Measurements from ENCODE around the gene PREPL. TPM values are rescaled to one million over a fixed set of nuclear protein-coding genes. Genes with fewer than 3 reads are reported as not detected.

PREPL gene
- total and polyA plus RNA-seq, 2 of the 4 experiments (the other 2 are of a cell fraction) = 27.6 to 39.6 TPM

DNA sequence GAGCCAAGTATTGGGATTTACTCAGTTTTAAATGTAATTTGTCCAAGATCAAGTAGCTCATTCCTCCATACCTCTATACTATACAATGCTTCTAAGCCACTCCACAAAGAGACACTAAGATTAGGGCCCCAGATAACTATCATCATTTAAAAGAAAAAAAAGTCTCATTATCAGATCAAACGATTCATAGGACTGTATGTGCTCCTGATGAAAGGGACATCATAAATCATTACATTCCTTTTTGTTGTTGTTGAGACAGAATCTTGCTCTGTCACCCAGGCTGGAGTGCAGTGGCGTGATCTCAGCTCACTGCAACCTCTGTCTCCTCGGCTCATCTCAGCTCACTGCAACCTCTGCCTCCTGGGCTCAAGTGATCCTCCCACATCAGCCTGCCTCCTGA lies 88.2 kb downstream of the PREPL start:
- dilution Hi-C loops (cut with HindIII; ENCODE audit: low sequenced_read_pairs, unreplicated experiment) = no loop called here
- POLR2A ChIA-PET (ENCODE audit: unreplicated experiment) = no interaction called here

More for the DNA sequence above, 88.2 kb downstream of the PREPL start:
- no TSS peak for BruUV-seq (replicated peaks)
- Histone ChIP-seq H3K4me2 (ENCODE audit: low read depth, low read length) (no peak overlapping the region), H3K9me1 (ENCODE audit: insufficient read depth, low read length) (no peaks in the 10 kb centered on the region), H4K5ac (ENCODE audit: low read depth, low read length) (no peak overlapping the region), H4K8ac (ENCODE audit: low read depth in 2 of 2, low read length in 2 of 2) (no peak overlapping the region), H3K9ac (ENCODE audit: low read depth, low read length) (no peak overlapping the region), H3K18ac (ENCODE audit: low read depth, low read length) (no peak overlapping the region), H4K20me1 (ENCODE audit: insufficient read depth, low read length) (no peaks in the 10 kb centered on the region), H3K14ac (replicated peaks; ENCODE audit: low read depth, low read length) (no peak overlapping the region), H3K56ac (ENCODE audit: extremely low read depth, insufficient read depth, low read length) (no peak overlapping the region), H2BK20ac (ENCODE audit: low read depth, low read length) (no peak overlapping the region), H3K4me3 (ENCODE audit: insufficient read depth, low read depth, low read length) (no peak overlapping the region), H2BK120ac (ENCODE audit: low read depth, low read length) (no peak overlapping the region), H3K36me3 (ENCODE audit: control insufficient read depth, insufficient read depth, low read length) (no peaks in the 10 kb centered on the region), H3K27ac (ENCODE audit: insufficient read depth, low read length) (no peak overlapping the region), H3K4ac (ENCODE audit: low read depth, low read length) (no peak overlapping the region), H2BK5ac (ENCODE audit: low read depth, low read length, poor library complexity, severe bottlenecking) (no peak overlapping the region), H3K27me3 (ENCODE audit: control insufficient read depth, insufficient read depth, low read length) (no peaks in the 10 kb centered on the region; the same call in 1 of the 2 replicates), H2AK9ac (replicated peaks; ENCODE audit: low read depth, low read length, poor library complexity) (no peak overlapping the region), H3K4me1 (ENCODE audit: control insufficient read depth, insufficient read depth, low read length) (peaks cover 3% of the 10 kb centered on the region; the same call in 1 of the 2 replicates), H3K23ac (ENCODE audit: low read depth, low read length) (no peak overlapping the region), H2BK15ac (ENCODE audit: low read depth, low read length) (no peak overlapping the region), H2AK5ac (ENCODE audit: low read depth, low read length) (no peak overlapping the region), H3K9me3 (ENCODE audit: control insufficient read depth, insufficient read depth, low read length) (no peaks in the 10 kb centered on the region), H3K79me1 (ENCODE audit: low read depth in 1 of 2, low read length in 2 of 2) (no peaks in the 10 kb centered on the region), H2AFZ (replicated peaks; ENCODE audit: low read length, poor library complexity) (no peak overlapping the region), H4K91ac (ENCODE audit: insufficient read depth, low read depth, low read length) (no peak overlapping the region)
- ATAC-seq (ENCODE audit: low read depth) = 0 out of 2 replicates have a peak, but pooled peaks have one; percentile 10
- no peak for DNase-seq
- in situ Hi-C loops (cut with MboI; ENCODE audit: low sequenced_read_pairs) = no loop called here
- no CpG with 5 or more reads among the region's 3 CpGs for WGBS, 2 experiments (ENCODE audit: extremely low coverage in 2 of 2, insufficient read length in 1 of 2)
- CTCF ChIA-PET = no interaction called here
- TF ChIP-seq FOS (IDR thresholded peaks at IDR 0.05; ENCODE audit: low read depth, low read length) (no peak), MXI1 (IDR thresholded peaks at IDR 0.05; ENCODE audit: borderline replicate concordance, low read depth, low read length) (no peak), CHD1 (IDR thresholded peaks at IDR 0.05; ENCODE audit: low read depth, low read length) (no peak), BHLHE40 (IDR thresholded peaks at IDR 0.05; ENCODE audit: low read depth, low read length) (no peak), RAD21 (IDR thresholded peaks at IDR 0.05; ENCODE audit: low read length) (no peak), NFE2L2 (IDR thresholded peaks at IDR 0.05; ENCODE audit: low read depth, low read length) (no peak), MAFK (IDR thresholded peaks at IDR 0.05; ENCODE audit: low read depth, low read length) (no peak), POLR2A (IDR thresholded peaks at IDR 0.05; ENCODE audit: low read depth, low read length) (no peak), MAZ (IDR thresholded peaks at IDR 0.05; ENCODE audit: borderline replicate concordance, low read depth, low read length) (no peak), RCOR1 (IDR thresholded peaks at IDR 0.05; ENCODE audit: insufficient replicate concordance, low read length) (no peak), CEBPB (IDR thresholded peaks at IDR 0.05; ENCODE audit: low read depth, low read length) (no peak), RFX5 (IDR thresholded peaks at IDR 0.05; ENCODE audit: low read depth, low read length) (no peak), SMC3 (IDR thresholded peaks at IDR 0.05; ENCODE audit: low read depth, low read length) (no peak)
- TF ChIP-seq, protein P1, sequence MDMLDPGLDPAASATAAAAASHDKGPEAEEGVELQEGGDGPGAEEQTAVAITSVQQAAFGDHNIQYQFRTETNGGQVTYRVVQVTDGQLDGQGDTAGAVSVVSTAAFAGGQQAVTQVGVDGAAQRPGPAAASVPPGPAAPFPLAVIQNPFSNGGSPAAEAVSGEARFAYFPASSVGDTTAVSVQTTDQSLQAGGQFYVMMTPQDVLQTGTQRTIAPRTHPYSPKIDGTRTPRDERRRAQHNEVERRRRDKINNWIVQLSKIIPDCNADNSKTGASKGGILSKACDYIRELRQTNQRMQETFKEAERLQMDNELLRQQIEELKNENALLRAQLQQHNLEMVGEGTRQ (IDR thresholded peaks at IDR 0.05; ENCODE audit: low read depth, low read length) = no peak
- TF ChIP-seq, protein P2, sequence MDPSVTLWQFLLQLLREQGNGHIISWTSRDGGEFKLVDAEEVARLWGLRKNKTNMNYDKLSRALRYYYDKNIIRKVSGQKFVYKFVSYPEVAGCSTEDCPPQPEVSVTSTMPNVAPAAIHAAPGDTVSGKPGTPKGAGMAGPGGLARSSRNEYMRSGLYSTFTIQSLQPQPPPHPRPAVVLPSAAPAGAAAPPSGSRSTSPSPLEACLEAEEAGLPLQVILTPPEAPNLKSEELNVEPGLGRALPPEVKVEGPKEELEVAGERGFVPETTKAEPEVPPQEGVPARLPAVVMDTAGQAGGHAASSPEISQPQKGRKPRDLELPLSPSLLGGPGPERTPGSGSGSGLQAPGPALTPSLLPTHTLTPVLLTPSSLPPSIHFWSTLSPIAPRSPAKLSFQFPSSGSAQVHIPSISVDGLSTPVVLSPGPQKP (IDR thresholded peaks at IDR 0.05; ENCODE audit: borderline replicate concordance, low read depth, low read length) = no peak
- TF ChIP-seq, protein P3, sequence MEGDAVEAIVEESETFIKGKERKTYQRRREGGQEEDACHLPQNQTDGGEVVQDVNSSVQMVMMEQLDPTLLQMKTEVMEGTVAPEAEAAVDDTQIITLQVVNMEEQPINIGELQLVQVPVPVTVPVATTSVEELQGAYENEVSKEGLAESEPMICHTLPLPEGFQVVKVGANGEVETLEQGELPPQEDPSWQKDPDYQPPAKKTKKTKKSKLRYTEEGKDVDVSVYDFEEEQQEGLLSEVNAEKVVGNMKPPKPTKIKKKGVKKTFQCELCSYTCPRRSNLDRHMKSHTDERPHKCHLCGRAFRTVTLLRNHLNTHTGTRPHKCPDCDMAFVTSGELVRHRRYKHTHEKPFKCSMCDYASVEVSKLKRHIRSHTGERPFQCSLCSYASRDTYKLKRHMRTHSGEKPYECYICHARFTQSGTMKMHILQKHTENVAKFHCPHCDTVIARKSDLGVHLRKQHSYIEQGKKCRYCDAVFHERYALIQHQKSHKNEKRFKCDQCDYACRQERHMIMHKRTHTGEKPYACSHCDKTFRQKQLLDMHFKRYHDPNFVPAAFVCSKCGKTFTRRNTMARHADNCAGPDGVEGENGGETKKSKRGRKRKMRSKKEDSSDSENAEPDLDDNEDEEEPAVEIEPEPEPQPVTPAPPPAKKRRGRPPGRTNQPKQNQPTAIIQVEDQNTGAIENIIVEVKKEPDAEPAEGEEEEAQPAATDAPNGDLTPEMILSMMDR (conservative IDR thresholded peaks at IDR 0.05; ENCODE audit: low read depth, low read length) = no peak
- intact Hi-C loops (cut with micrococcal nuclease) = no loop called here

Data from IMR-90 (cell line).